CD4-positive, alpha-beta T cell treated with Interferon gamma for 1 hour (primary cell): ENCODE results near the gene PIEZO2.

Experiments
- DNase-seq: peaks from one replicate; pipeline ENCODE4 v3.0.0-alpha.2; 2020

The PIEZO2 gene

DNA sequence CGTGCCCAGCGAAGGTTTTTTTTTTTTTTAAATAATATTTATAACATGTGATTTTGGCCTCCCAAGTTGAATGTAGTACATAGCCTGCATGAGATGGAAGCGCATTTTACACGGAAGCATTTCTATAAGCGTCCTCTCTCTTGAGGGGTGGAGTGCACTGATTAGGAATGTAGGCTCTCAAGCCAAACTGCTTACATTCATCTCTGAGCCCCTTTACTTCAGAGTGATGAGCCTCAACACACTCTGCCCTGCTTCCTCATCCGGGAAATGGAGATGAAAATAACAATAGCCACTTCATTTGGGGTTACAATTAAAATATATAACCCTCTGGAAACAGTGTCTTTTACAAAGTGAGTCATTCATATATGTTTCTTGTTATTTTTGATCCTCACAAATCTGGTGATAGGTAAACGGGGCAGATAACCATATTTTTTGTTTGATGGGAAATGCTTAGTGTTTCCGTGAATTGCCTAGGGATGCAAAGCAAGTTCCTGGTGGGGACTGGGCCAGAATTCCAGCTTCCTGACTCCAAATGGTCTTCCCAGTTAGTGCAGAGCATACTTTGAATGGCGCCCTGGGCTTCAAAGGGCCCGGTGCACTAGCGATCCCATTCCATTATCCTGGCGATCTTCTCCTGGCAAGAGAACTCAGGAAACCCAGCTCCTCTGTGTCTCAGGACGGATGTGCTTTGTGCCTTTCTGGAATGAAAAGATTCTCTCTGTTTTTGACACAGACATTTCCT, 124.3 kb downstream of the PIEZO2 start:
- no peak for DNase-seq

DNA sequence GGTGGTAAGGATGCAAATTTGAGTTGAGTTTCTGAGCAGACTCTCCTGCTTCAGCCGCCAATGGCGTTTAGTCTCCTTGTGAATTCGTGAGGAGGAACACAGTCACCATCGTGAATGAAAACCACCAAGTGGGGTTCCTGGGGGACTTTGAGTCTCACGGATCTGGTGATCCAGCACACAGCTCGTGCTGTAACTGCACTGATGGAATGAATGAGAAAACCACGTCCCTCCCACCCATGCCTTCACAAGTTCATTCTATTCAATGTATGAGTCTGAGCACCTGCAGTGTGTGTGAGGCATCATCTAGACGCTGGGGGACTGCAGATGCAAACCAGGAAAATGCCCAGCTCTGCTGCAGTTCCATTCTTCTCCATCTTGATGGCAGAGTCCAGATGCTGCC, 127.9 kb downstream of the PIEZO2 start:
- DNase-seq, result no peak

DNA sequence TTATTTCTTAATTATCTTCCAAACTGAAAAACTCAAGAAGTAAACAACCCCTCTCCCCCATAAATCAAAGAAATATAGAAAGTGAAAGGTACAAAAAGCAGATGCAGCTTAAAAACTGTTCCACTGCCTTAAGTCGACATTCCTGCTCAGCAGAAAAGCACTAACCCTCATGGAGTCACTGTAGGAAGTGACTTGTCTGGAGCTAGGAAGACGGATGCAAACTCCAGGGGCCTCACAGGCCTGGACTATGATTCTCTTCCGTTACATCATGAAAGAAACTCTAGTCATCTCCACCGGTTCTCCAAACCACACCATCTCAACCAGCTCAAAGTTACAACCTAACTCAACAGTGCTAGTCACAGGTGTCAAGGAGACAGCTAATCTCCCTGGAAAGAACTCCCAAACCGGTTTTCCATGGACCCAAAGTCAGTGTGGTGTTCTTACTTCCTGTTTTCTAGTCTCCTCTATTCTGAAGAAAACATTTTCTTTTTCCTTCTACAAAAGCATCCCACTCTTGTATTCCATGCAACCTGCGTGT, 128.4 kb downstream of the PIEZO2 start:
- no peak for DNase-seq

DNA sequence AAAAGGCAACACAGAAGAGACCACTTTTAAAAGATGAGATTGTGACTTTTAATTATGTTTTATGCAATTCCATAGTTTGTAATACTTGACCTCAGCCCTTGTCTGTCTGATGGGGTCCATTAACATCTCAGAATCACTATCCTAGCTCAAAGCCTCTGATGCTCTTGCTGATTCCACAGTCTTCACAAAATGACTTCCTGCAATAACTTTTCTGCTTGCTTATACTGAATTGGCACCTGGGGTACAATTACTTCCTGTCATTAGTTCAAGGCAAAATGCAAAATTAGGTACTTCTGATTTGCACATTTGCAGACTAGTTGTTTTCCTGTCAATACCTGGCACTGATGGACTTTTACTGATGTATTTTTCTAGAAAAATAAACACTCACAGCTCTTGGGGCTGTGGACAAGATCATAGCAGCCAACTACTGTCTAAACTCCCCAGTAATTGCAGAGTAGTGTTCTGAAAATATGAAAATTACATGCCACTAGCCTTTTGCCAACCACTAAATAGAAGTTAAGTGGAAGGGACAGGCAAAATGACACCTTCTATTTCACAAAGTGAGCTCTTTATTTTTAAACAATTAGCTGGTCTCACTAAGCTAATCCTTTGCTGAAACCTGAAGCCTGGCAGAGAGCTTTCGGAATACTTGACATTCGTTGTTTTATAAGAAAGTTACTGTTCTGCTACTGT, 129.1 kb downstream of the PIEZO2 start:
- no peak for DNase-seq

DNA sequence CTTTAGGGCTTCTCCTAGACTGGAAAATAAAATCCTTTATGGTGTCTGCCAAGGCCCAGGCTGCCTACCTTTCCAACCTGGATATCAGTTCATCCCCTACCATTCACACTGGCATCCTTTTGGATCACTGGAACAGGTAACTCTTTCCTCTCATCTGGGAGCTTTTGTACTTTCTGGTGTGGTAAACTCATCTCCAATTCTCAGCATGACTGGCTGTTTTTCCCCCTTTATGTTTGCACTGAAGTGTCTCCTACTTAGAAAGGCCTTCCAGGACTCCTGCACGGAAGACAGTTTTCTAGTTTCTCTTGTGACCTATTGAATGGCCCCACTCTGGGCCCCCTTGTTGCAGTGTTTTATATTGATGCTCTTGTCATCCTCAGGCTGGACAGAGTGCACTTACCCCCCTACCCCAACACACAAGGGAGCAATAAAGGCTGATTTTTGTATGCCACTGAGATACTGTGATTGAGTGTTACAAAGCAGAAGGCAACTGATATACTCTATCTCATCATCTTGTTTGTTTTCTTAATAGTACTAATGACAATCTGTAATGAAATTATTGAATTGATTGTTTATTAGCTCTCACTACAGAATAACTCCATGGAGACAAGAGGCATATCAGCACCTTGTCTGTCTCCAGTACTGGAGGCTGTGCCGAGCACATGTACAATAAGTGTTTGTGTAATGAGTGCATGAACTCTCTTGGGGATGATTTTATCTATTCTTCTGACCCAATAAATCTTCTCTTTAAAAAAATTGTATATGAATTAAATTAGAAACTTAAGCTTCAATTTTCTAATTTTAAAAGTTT, 129.9 kb downstream of the PIEZO2 start:
- no peak for DNase-seq

DNA sequence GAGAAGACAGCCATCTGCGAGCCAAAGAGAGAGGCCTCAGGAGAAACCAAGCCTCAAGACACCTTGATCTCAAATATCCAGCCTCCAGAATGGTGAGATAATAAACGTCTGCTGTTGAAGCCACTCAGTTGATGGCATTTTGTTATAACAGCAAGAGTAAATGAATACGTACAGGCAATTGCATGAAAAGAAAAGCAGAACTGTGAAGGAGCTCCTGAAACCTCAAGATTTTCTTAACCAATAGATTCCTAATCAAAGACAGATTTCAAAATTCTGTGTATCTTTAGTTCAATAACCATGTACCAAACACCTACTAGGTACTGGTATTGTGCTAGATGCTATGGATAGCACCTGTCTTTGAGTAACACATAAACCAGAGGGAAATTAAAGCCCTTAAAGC, 139.5 kb downstream of the PIEZO2 start:
- no peak for DNase-seq

DNA sequence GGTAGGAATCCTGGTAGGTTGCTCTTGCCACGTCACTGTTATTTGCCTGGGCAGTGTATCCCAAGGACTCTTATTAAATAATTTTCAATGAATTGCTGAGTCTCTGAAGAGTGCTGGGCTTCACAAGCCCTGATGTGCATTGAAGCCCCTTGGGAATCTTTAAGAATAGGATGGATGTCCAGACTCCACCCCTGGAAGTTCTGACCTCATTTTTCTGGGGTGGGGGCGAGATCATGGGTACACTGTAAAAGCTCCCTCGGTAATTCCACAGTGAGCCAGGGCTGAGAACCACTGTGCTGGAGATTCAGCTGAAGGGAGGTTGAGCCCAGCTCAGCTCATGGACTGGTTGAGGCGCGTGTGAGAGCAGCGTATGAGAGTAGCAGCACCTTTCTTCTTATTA, 140.2 kb downstream of the PIEZO2 start:
- DNase-seq, result no peak

DNA sequence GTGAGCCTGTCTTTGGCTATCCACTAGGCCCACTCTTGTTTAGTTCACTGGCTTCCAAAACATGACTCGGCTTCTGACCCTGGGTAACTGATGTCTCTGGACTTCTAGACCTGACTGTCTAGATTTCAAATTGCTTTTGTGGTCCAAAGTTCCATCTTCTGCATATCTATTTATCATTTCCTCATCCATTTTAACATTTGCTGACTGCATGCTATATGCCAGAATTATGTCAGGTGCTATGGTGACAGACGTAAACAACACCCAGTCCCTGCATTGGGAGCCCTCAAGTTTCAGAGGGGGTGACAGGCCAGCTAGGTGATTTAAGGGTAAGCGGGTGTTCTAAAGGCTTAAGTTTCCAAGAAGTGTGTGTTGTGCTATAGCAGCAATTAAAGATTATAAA, 140.9 kb downstream of the PIEZO2 start:
- no peak for DNase-seq

DNA sequence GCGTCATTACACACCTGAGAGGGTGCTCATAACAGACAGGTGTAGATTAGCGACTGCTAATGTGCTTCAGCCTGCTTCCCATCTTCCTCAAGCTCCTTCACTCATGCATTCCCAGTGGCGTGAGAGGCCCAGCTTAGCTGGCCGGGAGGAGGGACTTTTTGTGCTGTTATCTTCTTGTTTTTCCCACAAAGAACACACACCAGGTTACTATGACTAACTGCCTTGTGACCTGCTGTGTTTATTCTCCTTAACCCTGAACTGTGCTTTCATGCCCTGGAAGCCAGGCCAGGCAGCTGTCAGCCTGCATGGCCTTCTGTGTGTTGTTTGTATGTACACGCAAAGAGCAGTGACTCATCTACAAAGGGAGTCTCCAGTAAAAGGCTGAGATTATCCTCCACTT, 143.8 kb downstream of the PIEZO2 start:
- DNase-seq, result no peak

DNA sequence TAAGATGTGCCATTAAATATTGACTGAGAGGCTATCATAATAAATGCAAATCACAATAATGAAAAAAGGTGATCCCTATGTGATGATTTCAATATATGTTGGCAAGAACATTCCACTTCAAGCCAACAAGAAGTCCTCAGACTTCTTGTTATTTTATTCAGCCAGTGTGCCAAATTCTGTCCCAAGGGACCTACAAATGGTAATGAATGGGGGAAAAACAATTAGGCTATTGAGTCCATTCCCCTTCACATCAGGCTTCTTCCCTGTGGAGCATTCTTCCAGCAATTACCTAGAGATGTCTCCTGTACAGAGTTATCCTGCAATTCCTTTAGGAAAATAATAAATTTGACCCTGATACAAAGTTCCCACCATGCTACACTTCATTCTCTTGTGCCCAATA, 144.4 kb downstream of the PIEZO2 start:
- DNase-seq, result no peak

DNA sequence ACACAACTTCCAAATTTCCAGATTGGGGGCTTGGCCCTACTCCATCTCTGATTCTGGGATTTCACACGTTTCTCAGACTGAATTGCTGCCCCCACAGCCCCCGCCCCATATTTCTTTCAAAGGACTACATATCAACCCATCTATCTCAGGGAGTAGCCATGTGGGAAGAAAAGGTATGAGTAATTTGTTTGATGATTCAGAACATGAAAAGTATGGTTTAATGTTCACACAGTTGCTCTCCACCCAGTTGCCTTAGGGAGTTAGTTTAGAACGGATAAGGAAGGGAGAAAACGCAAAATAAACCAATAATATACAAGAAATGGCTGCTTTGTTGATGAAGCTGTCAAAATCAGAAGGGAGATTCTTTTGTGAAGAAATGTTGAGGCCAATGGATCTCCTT, 145.1 kb downstream of the PIEZO2 start:
- no peak for DNase-seq

DNA sequence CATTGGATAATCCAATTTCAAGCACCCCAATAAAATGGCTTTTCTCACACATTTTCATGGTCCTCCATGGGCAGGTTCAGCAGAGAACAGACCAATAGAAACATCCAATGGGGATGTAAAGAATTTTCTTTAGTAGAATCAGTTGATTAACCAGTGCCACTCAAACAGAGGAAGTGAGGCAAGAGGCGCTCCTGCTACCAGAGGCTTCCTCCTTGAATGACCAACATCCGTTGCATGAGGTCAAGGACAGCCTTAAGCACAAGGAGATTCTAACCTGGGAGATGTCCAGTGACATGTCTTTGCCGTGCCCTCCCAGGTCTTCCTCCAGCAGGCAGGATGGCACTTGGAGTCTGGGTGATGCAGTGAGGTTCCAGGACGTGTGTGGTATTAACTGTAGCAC, 146.6 kb downstream of the PIEZO2 start:
- no peak for DNase-seq

DNA sequence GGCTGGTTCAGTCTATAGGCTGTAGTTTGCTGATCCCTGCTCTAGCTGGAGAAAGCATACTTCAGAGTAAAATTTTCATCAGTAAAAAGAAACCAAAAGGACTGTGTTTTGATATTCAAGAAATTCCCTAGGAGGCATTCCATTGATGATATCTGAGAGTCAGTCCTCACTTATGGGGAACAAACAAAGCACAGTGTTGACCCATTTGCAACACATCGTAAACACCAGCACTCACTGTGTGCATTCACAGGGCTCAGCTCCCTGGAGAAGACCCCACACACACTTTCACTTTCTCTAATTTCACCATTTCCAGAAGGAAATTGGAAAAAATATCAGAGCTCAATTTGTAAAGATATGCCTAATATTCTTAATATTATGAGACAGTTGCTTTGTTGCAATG, 147.1 kb downstream of the PIEZO2 start:
- DNase-seq, result no peak

DNA sequence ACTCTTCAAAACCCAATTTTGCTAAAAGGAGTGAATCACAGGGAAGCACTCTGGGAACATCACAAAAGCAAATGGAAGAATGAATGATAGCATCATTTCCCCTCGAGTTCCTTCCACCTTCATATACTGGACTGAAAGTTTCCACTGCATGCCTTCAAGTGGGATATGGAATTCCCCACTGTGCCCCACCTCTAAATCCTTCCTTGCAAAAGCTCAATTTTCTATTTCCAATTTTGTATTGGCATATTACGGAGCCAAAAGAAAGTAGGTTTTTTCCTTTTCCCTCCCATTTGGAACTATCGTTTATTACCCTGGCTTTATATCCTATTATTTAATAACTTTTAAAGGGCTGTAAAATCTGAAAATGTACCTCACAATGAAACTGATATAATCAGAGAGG, 149.3 kb downstream of the PIEZO2 start:
- DNase-seq, result no peak

DNA sequence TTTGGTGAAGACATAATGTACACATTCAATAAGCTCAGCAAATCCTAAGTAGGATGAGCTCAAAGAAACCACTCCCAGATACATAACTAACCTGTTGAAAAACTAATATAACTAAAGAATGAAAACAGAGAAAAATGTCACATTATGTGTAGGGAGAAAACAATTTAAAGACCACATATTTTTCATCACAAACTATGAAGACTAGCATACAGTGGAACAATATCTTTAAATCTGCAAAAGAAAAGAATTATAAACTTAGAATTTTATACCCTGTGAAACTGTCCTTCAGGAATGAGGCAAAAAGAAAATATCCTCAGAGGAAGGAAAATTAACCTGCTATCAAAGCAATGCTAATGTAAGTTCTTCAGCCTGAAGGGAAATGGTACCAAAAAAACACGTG, 151.5 kb downstream of the PIEZO2 start:
- no peak for DNase-seq

DNA sequence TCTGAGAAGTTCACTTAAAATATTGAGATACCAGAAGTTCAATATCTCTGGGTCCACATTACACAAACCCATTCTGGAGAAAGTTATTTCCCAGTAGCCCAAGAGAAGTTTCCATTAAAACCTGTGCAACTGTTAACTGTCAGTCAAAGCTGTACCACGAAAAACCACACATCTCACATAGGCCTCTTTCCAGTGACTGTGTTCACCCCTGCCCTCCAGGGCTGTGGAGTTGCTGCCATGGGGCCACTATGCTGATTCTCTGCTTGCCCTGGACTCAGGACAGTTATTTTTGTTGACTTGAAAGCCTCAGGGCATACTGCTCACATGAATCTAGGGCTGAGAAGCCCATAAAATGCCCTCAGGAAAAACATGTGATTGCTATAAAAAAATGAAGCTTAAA, 153.8 kb downstream of the PIEZO2 start:
- DNase-seq, result no peak

DNA sequence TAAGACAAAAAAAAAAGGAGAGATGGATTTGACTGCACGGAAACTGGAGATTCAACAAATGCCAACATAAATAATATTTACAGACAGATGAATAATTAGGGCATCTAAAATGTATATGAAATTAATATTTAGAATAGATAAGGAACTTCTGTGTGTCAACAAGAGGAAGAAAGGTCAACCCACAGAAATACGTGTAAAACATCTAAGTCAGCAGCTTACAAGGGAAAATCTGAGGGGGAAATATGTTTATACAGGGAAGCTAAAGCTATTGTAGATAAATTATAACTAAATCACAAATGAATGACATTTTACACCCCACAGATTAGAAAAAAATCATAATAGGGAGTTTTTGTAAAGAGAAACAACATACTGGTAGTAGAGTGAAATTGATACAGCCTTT, 159.9 kb downstream of the PIEZO2 start:
- no peak for DNase-seq

DNA sequence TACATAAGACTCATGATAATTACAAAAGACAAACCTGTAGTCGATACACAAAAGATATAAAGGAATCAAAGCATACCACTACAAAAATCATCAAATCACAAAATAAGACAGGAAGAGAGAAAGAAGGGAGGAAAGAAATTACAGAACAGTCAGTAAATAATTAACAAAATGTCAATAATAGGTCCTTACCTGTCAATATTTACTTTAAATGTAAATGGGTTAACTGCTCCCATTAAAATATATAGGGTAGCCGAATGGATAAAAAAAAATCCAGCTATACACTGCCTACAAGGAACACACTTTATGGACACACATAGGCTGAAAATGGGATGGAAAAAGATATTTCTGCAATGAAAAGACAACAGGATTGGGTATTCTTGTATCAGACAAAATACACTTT, 163.7 kb downstream of the PIEZO2 start:
- DNase-seq, result no peak

DNA sequence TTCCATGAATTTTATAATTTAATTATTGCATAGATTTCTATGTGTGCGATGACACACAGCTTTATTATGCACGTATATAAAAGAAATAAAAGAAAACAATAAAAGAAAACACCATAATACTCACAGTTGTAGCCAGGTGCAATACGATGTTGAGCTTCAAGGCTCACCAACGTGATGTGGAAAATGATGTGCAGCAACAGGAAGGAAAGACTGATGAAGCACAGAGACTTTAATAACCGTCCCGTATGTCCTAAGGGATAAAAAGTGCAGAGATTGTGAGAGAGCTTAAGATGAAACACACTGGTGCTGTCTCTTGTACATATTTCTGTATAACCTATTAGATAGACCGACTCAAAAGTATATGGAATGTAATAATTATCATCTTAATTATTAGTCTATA, 170.0 kb downstream of the PIEZO2 start:
- DNase-seq, result no peak

DNA sequence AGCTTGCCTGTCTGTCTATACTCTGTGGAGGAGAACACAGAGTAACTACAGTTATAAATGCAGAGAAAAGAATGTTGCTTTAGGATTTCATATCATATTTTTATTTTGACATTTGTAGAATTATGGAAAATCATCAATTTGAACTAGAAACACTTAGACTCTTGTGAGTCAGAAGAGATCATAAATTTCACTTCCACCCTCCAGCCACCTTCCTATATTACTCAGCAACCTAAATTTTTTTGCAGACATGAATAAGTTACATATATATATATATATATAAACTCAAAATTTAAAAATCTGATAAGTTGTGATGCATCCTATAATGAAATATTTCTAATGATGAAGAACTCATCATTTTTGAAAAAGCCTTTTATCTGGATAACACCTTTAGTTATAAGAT, 172.3 kb downstream of the PIEZO2 start:
- DNase-seq, result no peak

DNA sequence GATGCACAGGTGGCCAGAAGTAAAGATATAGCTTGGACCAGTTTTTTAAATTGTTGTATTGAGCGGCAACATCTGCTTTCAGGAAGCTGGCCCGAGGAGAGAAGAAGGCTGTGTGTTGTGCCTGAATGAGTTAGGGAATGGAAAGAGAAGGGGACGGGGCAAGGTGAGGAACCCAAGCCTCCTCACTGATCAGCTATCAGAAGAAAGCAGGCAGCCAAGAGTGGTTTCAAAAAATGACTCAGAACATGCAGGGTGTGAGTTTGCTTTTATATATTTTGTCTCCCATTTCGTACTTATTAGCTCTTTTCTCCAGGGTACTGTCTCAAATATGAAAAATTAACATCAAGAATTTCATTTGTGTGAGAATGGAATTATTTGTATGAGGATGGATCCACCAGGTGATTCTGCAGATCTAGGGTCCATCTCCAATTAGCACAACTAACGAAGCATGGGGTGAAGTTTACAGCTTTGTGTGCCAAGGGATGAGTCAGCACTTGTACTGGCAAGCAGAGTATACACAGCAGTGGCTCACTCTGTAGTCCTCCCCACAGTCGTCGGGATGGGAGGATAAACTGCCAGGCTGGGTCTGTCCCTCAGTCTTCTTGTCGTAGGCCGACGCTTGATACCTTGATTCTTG, 175.7 kb downstream of the PIEZO2 start:
- no peak for DNase-seq

DNA sequence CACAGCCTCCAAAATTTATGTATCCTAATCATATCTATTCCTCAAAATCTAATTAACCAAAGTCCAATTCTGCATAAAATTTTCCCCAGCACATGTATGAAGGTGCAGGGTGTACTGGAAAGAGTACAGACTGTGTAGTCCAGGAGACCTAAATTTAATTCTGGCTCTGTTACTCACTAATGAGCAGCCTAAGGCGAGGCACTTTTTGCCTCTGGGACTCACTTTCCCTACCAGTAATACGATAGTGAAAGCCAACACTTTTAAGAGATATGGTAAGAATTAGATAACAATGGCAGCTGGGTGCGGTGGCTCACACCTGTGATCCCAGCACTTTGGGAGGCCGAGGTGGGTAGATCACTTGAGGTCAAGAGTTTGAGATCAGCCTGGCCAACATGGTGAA, 177.7 kb downstream of the PIEZO2 start:
- DNase-seq, result no peak

DNA sequence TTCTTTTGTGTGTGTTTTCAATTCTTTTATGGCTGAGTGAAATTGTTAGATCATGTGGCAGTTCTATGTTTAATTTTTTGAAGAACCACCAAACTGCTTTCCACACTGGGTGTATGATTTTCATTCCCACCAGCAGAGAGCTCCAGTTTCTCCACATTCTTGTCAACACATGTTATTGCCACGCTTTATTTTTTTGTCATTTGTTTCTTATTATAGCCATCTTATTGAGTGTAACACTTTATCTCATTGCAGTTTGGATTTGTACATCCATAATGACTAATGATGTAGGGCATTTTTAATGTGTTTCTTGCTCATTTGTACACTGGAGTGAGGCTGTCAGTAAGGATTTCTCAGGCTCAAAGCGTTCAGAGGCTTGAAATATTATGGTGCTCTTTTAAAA, 184.2 kb downstream of the PIEZO2 start:
- DNase-seq, result no peak
